A673 (cell line): ENCODE data around the gene HHIPL2.

Source experiments
- EZH2 ChIP-seq: fragments of 200-600 bp; sonication (generic); IDR thresholded peaks from 2 replicates; pipeline ENCODE4 v1.6.1; 2017; ENCODE audit warnings: borderline replicate concordance, low read depth, mild to moderate bottlenecking, mixed read lengths, antibody characterized with exemption, low read length; ENCODE audit not compliant: poor library complexity, severe bottlenecking
- TF ChIP-seq, protein P1 (sequence below): fragments of 300-800, 200-600 bp; sonication (generic); conservative IDR thresholded peaks from 2 replicates; pipeline ENCODE4 v1.5.1; 2017; ENCODE audit warnings: low read depth, mild to moderate bottlenecking, antibody characterized with exemption, low read length, moderate library complexity, mixed read lengths

- TF ChIP-seq, protein P1, sequence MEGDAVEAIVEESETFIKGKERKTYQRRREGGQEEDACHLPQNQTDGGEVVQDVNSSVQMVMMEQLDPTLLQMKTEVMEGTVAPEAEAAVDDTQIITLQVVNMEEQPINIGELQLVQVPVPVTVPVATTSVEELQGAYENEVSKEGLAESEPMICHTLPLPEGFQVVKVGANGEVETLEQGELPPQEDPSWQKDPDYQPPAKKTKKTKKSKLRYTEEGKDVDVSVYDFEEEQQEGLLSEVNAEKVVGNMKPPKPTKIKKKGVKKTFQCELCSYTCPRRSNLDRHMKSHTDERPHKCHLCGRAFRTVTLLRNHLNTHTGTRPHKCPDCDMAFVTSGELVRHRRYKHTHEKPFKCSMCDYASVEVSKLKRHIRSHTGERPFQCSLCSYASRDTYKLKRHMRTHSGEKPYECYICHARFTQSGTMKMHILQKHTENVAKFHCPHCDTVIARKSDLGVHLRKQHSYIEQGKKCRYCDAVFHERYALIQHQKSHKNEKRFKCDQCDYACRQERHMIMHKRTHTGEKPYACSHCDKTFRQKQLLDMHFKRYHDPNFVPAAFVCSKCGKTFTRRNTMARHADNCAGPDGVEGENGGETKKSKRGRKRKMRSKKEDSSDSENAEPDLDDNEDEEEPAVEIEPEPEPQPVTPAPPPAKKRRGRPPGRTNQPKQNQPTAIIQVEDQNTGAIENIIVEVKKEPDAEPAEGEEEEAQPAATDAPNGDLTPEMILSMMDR = no peak
- TF ChIP-seq EZH2 = no peak
Measured at GRCh38 chr1:222530852-222531251, 17.1 kb downstream of the HHIPL2 start.
